Right atrium auricular region (tissue), 2 donors: ENCODE measurements around the gene RAD51B. TPM values are rescaled to one million over a fixed set of nuclear protein-coding genes. Genes with fewer than 3 reads are reported as not detected.

ENCODE experiments used
- DNase-seq: peaks from one replicate; pipeline ENCODE4 v3.0.0-alpha.2; 2019; ENCODE audit warnings: low spot score
- H3K27ac ChIP-seq, 2 donors: fragments of 200-600 bp; sonication (generic); 1 replicate in 1 of 2; 2 replicates in 1 of 2; pipeline ENCODE4 v1.5.1; 2016 to 2019
- H3K27me3 ChIP-seq, 2 donors: fragments of 200-600 bp; sonication (generic); one replicate each; pipeline versions ENCODE4 v1.5.1 to v1.6.0; 2017 to 2019
- H3K36me3 ChIP-seq: fragments of 200-600 bp; sonication (generic); one replicate; pipeline ENCODE4 v1.5.1; 2016
- H3K4me1 ChIP-seq, 2 donors: fragments of 200-600 bp; sonication (generic); one replicate each; pipeline versions ENCODE4 v1.5.1 to v1.6.0; 2017 to 2019
- H3K4me3 ChIP-seq, 2 donors: fragments of 200-600 bp; sonication (generic); 1 replicate in 1 of 2; 2 replicates in 1 of 2; pipeline ENCODE4 v1.5.1; 2017 to 2019; ENCODE audit warnings: mild to moderate bottlenecking in 1 of 2, moderate library complexity in 1 of 2
- H3K9me3 ChIP-seq, 2 donors: fragments of 200-600 bp; sonication (generic); one replicate each; pipeline ENCODE4 v1.5.1; 2019
- CTCF ChIP-seq, 2 donors: fragments of 200-600 bp; sonication (generic); IDR thresholded peaks; one replicate each; pipeline ENCODE4 v1.5.1; 2019; ENCODE audit warnings: antibody characterized with exemption in 2 of 2
- total RNA-seq, 2 donors: library from RNA; depleted of rRNA; stranded (reverse); fragments of >200 nt; gene quantifications; one replicate each; pipeline ENCODE4 v1.1.0, GENCODE V29; 2016

RAD51B gene
- total RNA-seq, 2 donors from 2014 or later: 1.2 to 1.5 TPM

DNA sequence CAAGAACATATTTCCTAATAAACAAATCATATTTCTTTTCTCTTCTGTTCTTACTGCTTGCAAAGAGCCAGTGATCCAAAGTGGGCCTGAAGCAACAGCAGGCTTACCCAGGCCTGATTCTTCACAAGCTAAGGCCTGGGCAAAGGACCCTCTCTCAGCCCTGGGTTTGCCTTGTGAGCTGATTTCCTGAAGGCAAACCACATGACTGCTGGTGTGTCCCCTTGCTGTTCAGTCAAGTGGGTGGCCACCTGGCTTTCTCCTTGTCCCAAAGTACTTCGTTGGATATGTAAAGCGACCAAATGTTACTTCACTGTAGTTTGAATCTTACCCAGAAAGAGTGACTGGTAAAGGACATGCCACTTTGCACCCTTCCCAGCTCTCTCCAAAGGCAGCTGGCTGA lies 580.4 kb downstream of the RAD51B start:
- Histone ChIP-seq H3K27me3 (no peaks in the 10 kb centered on the region), H3K4me3 (no peak overlapping the region), H3K36me3 (no peaks in the 10 kb centered on the region), H3K4me1 (peaks cover 0 to 66% of the 10 kb centered on the region in 2 donors), H3K9me3 (no peaks in the 10 kb centered on the region), H3K27ac (peak overlapping the region in 1 of 2 donors; percentile 24)
- TF ChIP-seq CTCF (IDR thresholded peaks at IDR 0.05): no peak
- no peak for DNase-seq

GRCh38 chr14:68401317-68401716 lies 581.7 kb downstream of the RAD51B start:
- H3K36me3 ChIP-seq: no peaks in the 10 kb centered on the region
- H3K4me1 ChIP-seq: peaks cover 0 to 59% of the 10 kb centered on the region in 2 donors
- H3K27me3 ChIP-seq: no peaks in the 10 kb centered on the region
- no peaks in the 10 kb centered on the region for H3K9me3 ChIP-seq
- H3K4me3 ChIP-seq: no peak overlapping the region
- TF ChIP-seq CTCF (IDR thresholded peaks at IDR 0.05): no peak
- DNase-seq: no peak
- no peak overlapping the region for H3K27ac ChIP-seq

DNA sequence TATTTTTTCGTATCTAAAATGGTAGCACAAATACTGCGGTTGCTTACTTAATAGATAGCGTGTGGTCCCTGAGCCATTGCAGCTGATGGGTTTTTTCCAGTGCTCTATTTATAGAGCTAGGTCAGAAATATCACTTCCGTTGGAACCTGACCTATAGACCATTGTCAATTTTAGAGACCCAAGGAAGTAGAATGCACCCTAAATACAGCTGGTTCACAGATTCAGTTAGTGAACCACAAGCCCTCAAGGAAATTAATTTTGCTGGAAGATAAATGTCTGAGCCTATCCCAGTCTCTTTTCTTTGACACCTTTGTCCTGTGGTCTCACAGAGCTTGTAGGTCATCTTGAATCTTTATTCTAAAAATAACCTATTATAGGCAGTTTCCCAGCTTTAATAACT lies 582.3 kb downstream of the RAD51B start:
- Histone ChIP-seq H3K27ac (no peak overlapping the region), H3K36me3 (no peaks in the 10 kb centered on the region), H3K27me3 (no peaks in the 10 kb centered on the region), H3K4me3 (no peak overlapping the region), H3K4me1 (peaks cover 0 to 59% of the 10 kb centered on the region in 2 donors), H3K9me3 (no peaks in the 10 kb centered on the region)
- no peak for TF ChIP-seq CTCF (IDR thresholded peaks at IDR 0.05)
- DNase-seq: no peak

GRCh38 chr14:68402525-68403101 lies 583.0 kb downstream of the RAD51B start:
- Histone ChIP-seq H3K27me3 (no peaks in the 10 kb centered on the region), H3K27ac (no peak overlapping the region), H3K36me3 (no peaks in the 10 kb centered on the region), H3K4me1 (peaks cover 0 to 51% of the 10 kb centered on the region in 2 donors), H3K4me3 (no peak overlapping the region), H3K9me3 (no peaks in the 10 kb centered on the region)
- DNase-seq: no peak
- no peak for TF ChIP-seq CTCF (IDR thresholded peaks at IDR 0.05)

GRCh38 chr14:68403191-68404145 lies 583.9 kb downstream of the RAD51B start:
- no peak for DNase-seq
- Histone ChIP-seq H3K4me1 (peaks cover 0 to 45% of the 10 kb centered on the region in 2 donors), H3K36me3 (no peaks in the 10 kb centered on the region), H3K9me3 (no peaks in the 10 kb centered on the region), H3K27ac (no peak overlapping the region), H3K4me3 (no peak overlapping the region), H3K27me3 (no peaks in the 10 kb centered on the region)
- no peak for TF ChIP-seq CTCF (IDR thresholded peaks at IDR 0.05)
